Left ventricle myocardium inferior (tissue), 1 donor: ENCODE data around the gene MRGPRX4. TPM values are rescaled to one million over a fixed set of nuclear protein-coding genes. Genes with fewer than 3 reads are reported as not detected.
A peak's percentile ranks its signal among the peaks of the same experiment; 100 is the strongest.
"Not testable (repeated sequence)": the region's sequence is repeated elsewhere in the genome, so short reads cannot be mapped to it uniquely, and the experiment has no call there.

Experiments
- DNase-seq: peaks from one replicate; pipeline ENCODE4 v3.0.0-alpha.2; 2020
- H3K27ac ChIP-seq: fragments of 200-600 bp; replicated peaks from 2 replicates; pipeline ENCODE4 v1.8.0; 2021
- H3K27me3 ChIP-seq: fragments of 200-600 bp; 2 replicates; pipeline ENCODE4 v1.8.0; 2021; ENCODE audit warnings: low read depth
- H3K36me3 ChIP-seq: fragments of 200-600 bp; 2 replicates; pipeline ENCODE4 v1.8.0; 2021
- H3K4me1 ChIP-seq: fragments of 200-600 bp; 2 replicates; pipeline ENCODE4 v1.8.0; 2021
- H3K4me3 ChIP-seq: fragments of 200-600 bp; 2 replicates; pipeline ENCODE4 v1.8.0; 2021; ENCODE audit warnings: mild to moderate bottlenecking, moderate library complexity
- H3K9me3 ChIP-seq: fragments of 200-600 bp; replicated peaks from 2 replicates; pipeline ENCODE4 v1.8.0; 2021
- intact Hi-C: fragments of 100-400 bp; cut with micrococcal nuclease; formaldehyde crosslinking; loops from one replicate; pipeline ENCODE4 v1.11.0; 2022
- total RNA-seq: library from RNA; stranded (reverse); fragmentation: NEBNext Ultra II Directional; extraction: Animal tissue kit (Norgen Biotek cat#: 25700); gene quantifications from one replicate; pipeline ENCODE4 v1.2.1, GENCODE V29; 2021
- TF ChIP-seq, protein P1 (sequence below): fragments of 200-600 bp; IDR thresholded peaks from 2 replicates; pipeline ENCODE4 v1.8.0; 2021; ENCODE audit warnings: antibody characterized with exemption, mild to moderate bottlenecking, borderline replicate concordance
- donor health status: DM: no; HTN: yes; CAD: no; lungs with severe emphysema.

The MRGPRX4 gene
- total RNA-seq, 1 donor from 2014 or later, result not detected

DNA sequence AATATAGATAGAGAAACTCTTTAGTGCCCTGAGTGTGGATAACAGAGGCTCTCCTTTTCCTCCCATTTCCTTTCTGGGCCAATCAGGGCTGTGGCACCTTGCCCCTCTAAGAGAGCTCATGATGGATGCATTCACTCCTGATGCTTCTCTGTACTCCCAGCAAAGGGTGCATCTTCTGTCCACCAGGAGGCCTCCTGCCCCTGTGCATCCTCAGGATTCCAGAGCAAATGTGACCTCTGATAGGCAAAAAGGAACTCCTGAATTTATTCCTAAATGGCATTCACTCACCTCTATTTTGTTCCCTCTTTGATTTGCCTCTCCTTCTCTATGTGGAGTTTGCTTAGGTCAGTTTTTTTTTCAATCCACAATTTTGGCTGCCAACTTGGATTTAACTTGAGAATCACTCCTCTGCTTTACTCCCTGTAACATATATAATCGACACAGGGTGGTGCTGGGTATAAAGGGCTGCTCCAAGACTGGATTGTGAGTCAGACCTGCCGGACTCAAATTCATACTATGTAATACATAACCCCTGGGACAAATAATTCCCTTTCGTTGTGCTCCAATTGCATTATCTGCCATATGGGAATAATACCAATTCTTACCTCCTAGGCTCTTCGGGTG lies 1.1 kb upstream of the MRGPRX4 start:
- Histone ChIP-seq H3K36me3 (no peaks in the 10 kb centered on the region), H3K4me3 (no peak overlapping the region), H3K9me3 (peaks cover 9% of the 10 kb centered on the region), H3K27me3 (peaks cover 59% of the 10 kb centered on the region), H3K27ac (no peak overlapping the region), H3K4me1 (no peaks in the 10 kb centered on the region)
- intact Hi-C loops, result no loop called here
- TF ChIP-seq, protein P1, sequence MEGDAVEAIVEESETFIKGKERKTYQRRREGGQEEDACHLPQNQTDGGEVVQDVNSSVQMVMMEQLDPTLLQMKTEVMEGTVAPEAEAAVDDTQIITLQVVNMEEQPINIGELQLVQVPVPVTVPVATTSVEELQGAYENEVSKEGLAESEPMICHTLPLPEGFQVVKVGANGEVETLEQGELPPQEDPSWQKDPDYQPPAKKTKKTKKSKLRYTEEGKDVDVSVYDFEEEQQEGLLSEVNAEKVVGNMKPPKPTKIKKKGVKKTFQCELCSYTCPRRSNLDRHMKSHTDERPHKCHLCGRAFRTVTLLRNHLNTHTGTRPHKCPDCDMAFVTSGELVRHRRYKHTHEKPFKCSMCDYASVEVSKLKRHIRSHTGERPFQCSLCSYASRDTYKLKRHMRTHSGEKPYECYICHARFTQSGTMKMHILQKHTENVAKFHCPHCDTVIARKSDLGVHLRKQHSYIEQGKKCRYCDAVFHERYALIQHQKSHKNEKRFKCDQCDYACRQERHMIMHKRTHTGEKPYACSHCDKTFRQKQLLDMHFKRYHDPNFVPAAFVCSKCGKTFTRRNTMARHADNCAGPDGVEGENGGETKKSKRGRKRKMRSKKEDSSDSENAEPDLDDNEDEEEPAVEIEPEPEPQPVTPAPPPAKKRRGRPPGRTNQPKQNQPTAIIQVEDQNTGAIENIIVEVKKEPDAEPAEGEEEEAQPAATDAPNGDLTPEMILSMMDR, result peak; percentile 38
- no peak for DNase-seq

DNA sequence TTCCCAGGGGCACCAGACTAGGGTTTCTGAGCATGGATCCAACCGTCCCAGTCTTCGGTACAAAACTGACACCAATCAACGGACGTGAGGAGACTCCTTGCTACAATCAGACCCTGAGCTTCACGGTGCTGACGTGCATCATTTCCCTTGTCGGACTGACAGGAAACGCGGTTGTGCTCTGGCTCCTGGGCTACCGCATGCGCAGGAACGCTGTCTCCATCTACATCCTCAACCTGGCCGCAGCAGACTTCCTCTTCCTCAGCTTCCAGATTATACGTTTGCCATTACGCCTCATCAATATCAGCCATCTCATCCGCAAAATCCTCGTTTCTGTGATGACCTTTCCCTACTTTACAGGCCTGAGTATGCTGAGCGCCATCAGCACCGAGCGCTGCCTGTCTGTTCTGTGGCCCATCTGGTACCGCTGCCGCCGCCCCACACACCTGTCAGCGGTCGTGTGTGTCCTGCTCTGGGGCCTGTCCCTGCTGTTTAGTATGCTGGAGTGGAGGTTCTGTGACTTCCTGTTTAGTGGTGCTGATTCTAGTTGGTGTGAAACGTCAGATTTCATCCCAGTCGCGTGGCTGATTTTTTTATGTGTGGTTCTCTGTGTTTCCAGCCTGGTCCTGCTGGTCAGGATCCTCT lies 709 bp downstream of the MRGPRX4 start:
- Histone ChIP-seq H3K9me3 (no peaks in the 10 kb centered on the region), H3K27me3 (peaks cover 78% of the 10 kb centered on the region), H3K4me3 (no peak overlapping the region), H3K36me3 (no peaks in the 10 kb centered on the region), H3K4me1 (no peaks in the 10 kb centered on the region), H3K27ac (no peak overlapping the region)
- TF ChIP-seq, protein P1, result no peak
- no peak for DNase-seq
- intact Hi-C loops, result no loop called here

DNA sequence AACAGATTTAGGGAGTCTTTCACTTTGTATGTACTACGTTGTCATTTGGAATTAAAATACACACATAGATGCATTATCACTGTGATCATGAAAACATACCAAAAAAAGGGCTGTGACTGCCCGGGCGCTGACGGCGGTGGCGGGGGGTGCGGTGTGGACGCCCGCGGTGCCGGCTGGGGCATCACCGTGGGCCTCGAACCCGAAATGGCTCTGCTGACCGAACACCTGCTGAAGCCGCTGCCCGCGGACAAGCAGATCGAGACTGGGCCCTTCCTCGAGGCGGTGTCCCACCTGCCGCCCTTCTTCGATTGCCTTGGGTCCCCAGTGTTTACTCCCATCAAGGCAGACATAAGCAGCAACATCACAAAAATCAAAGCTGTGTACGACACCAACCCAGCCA lies 16.2 kb downstream of the MRGPRX4 start:
- Histone ChIP-seq H3K4me3 (no peak overlapping the region), H3K36me3 (no peaks in the 10 kb centered on the region), H3K27ac (no peak overlapping the region), H3K4me1 (no peaks in the 10 kb centered on the region), H3K27me3 (peaks cover 82% of the 10 kb centered on the region), H3K9me3 (no peaks in the 10 kb centered on the region)
- TF ChIP-seq, protein P1, result no peak
- intact Hi-C loops, result no loop called here
- no peak for DNase-seq

DNA sequence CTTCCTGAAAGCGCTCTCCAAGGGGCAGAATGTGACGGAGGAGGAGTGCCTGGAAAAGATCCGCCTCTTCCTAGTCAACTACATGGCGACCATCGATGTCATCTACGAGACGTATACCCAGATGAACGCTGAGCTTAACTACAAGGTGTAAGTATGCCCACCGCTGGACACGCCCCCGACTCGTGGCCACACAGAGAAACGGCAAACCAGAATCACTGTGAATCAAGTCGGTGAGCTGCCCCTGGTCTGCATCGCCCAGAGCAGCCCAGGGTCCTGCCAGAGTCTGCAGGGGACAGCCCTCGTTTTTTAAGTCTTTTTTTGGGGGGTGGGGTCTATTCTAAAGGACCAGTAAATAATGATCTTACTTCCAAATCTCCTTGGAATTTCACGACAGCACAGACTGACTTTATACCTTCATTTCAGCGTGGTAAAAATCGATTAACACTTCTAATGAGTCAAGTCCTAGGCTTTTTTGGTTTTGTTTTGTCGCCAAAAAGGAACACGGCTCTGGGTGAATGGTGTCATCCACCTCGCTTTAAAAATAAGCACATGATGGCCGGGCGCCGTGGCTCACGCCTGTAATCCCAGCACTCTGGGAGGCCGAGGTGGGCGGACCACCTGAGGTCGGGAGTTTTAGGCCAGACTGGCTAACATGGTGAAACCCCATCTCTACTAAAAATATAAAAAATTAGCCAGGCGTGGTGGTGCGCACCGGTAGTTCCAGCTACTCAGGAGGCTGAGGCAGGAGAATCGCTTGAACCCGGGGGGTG lies 17.0 kb downstream of the MRGPRX4 start:
- intact Hi-C loops, H3K27ac ChIP-seq, H3K9me3 ChIP-seq, H3K4me3 ChIP-seq, DNase-seq, H3K36me3 ChIP-seq, H3K4me1 ChIP-seq: not testable (repeated sequence)
- peaks cover 75% of the 10 kb centered on the region for H3K27me3 ChIP-seq

DNA sequence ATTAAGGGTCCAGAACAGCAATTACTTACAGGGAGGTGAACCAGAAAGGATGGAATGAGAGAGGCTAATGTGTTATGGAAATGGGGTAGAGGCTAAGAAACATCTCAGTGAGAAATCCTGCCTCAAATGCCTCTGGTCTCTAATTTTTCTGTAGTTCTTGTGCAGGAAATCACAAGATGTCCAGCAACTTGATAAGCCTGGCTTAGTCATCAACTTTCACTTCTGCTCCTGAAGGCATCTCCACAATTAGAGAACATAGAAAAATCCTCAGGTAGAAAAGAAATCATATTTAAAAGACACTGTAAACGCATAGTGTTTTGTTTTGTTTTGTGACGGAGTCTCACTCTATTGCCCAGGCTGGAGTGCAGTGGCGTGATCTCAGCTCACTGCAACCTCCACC lies 18.7 kb downstream of the MRGPRX4 start:
- intact Hi-C loops, result no loop called here
- Histone ChIP-seq H3K4me3 (no peak overlapping the region), H3K9me3 (no peaks in the 10 kb centered on the region), H3K36me3 (no peaks in the 10 kb centered on the region), H3K27ac (no peak overlapping the region), H3K27me3 (peaks cover 59% of the 10 kb centered on the region), H3K4me1 (no peaks in the 10 kb centered on the region)
- TF ChIP-seq, protein P1, result no peak
- no peak for DNase-seq

DNA sequence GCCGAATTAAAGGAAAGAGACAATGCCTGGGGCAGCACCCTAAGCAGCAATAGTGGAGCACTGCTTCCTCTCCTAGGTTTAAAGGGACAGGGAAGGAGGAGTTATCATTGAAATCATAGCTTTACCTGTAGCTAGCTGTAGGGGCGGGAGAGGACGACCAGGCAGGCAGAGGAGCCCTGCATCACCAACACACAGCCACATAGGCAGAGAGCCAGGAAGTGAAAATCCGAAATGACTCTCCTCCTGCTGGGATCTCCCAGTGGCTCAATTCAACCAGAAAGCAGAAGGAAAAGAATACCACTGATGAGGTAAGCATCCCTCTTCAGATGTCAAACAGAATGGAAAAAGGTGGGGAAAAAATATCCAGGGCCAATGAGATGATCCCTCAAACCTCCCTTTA lies 20.4 kb downstream of the MRGPRX4 start:
- Histone ChIP-seq H3K27ac (no peak overlapping the region), H3K4me1 (no peaks in the 10 kb centered on the region), H3K9me3 (no peaks in the 10 kb centered on the region), H3K36me3 (no peaks in the 10 kb centered on the region), H3K4me3 (no peak overlapping the region), H3K27me3 (peaks cover 45% of the 10 kb centered on the region)
- no peak for DNase-seq
- intact Hi-C loops, result no loop called here
- TF ChIP-seq, protein P1, result no peak
